Measurements from ENCODE around the gene TCF12. TPM values are rescaled to one million over a fixed set of nuclear protein-coding genes. Genes with fewer than 3 reads are reported as not detected.
A peak's percentile ranks its signal among the peaks of the same experiment; 100 is the strongest.

Gene TCF12
- total RNA-seq, 2 experiments from 2014 or later, result 63.4 to 70.7 TPM

DNA sequence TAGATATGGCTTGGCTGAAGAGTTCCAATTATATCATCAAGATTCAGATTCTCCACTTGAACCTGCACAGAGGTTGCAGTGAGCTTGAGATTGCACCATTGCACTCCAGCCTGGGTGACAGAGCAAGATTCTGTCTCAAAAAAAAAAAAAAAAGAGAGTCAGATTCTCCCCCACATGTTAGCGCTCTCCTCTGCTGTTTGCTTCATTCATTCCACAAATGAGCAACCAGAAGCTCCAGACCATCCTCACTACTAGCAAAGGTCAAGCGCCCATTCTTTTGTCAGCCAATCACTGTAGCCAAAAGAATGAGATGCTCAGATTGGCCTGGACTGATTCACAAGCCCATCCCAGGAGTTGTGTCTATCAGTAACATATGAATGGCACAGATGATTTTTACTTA lies 28.4 kb upstream of the TCF12 start:
- Mint-ChIP-seq H3K36me3 (ENCODE audit: low read depth) (no peaks in the 10 kb centered on the region), H3K27ac (no peak overlapping the region), H3K27me3 (ENCODE audit: low read depth) (no peaks in the 10 kb centered on the region), H3K4me3 (no peak overlapping the region), H3K4me1 (ENCODE audit: low read depth) (peaks cover 20% of the 10 kb centered on the region), H3K9me3 (ENCODE audit: insufficient read depth) (no peaks in the 10 kb centered on the region)
- no peak for ATAC-seq
- no peak for DNase-seq
- ChIA-PET POLR2A (no interaction called here), CTCF (no interaction called here)

DNA sequence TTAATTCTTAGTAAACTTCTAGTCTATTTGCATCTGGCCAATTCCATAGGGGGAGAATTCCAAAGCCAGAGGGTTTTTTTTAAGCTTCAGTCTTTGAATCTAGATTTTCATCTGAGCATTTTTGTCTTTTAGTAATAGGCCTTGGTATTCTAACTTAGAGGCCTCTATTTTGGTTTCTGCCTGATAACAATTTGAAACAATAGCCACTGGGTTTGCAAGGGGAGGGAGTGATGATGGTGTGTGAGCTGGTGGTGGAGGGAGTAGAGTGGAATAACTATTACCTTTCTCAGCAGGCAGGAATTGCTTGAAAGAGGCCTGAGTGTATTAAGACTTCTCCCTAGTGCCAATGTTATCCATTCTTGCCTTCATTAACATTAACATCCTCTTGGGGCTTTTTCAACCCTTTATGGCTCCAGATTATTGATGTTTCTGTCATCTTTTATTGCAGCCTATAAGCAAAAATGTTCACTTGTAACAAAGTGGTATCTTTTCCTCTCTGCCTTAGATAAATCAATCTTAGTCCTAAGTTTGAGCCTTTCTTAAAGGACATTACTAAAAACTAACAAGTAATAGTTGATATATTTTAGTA lies 26.5 kb upstream of the TCF12 start:
- H3K27ac Mint-ChIP-seq, result no peak overlapping the region
- H3K4me3 Mint-ChIP-seq, result no peak overlapping the region
- H3K4me1 Mint-ChIP-seq (ENCODE audit: low read depth), result peaks cover 12% of the 10 kb centered on the region
- no peaks in the 10 kb centered on the region for H3K9me3 Mint-ChIP-seq (ENCODE audit: insufficient read depth)
- DNase-seq (no peak), ATAC-seq (no peak)
- no peaks in the 10 kb centered on the region for H3K27me3 Mint-ChIP-seq (ENCODE audit: low read depth)
- CTCF ChIA-PET, result interaction anchor here (1.3 kb wide), 1 partner anchor 26 kb away, joined by 3 read pairs; the partner anchor contains the start of gene TCF12
- POLR2A ChIA-PET, result interaction anchor here (0.5 kb wide), 1 partner anchor 363 kb away, joined by 3 read pairs; no protein-coding TSS in a partner anchor
- H3K36me3 Mint-ChIP-seq (ENCODE audit: low read depth), result no peaks in the 10 kb centered on the region

DNA sequence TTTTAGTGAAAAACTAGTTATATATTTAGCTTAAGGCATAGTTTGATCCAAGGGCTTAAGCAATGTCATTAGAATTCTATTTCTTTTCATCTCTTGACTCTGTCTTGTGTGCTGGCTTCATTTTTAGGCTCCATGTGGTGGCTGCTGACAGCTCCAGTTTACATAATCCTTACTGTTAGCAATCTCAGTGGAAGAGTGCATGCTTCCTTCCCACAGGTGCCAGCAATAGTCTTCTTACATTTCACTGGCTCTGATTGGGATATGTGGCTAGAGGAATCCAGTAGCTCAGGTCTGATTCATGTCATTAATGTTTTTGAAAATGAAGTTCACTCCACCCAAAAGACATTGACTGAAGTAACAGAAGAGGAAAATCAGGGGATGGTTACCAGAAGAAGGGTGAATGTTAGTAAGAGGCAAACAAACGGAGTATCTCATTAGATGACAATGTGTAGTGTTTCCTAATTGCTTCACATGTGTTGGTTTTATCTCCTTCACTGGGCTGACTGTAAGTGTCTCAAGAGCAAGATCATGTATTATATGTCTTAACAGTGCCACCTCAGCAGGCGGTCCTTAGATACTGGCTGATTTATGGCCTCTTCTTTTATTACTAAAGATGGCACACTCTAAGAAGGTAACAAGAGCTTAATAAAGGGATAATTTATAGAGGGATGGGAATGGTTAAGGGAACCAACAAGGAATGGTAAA lies 25.6 kb upstream of the TCF12 start:
- ChIA-PET POLR2A (interaction anchor here (0.5 kb wide), 1 partner anchor 362 kb away, joined by 3 read pairs; no protein-coding TSS in a partner anchor), CTCF (interaction anchor here (1.3 kb wide), 1 partner anchor 25 kb away, joined by 3 read pairs; the partner anchor contains the start of gene TCF12)
- Mint-ChIP-seq H3K9me3 (ENCODE audit: insufficient read depth) (no peaks in the 10 kb centered on the region), H3K27ac (no peak overlapping the region), H3K36me3 (ENCODE audit: low read depth) (no peaks in the 10 kb centered on the region), H3K27me3 (ENCODE audit: low read depth) (no peaks in the 10 kb centered on the region), H3K4me3 (no peak overlapping the region), H3K4me1 (ENCODE audit: low read depth) (peaks cover 9% of the 10 kb centered on the region)
- DNase-seq, result no peak
- ATAC-seq, result no peak

DNA sequence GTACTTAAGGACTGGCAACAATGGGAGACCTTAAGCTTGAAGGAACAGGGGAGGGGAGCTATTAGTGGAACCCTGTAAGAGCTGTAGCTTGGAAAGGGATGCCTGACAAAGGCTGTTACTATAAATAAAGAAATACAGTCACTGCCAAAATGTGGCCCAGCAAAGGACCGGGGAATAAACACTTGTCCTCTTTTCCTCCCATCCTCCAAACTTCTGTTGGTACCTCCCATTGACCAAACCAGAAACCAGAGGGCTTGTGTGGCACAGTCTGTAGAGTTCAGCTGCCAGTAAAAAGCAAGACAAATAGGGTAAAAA lies 25.1 kb upstream of the TCF12 start:
- Mint-ChIP-seq H3K27ac (no peak overlapping the region), H3K27me3 (ENCODE audit: low read depth) (no peaks in the 10 kb centered on the region), H3K36me3 (ENCODE audit: low read depth) (no peaks in the 10 kb centered on the region), H3K9me3 (ENCODE audit: insufficient read depth) (no peaks in the 10 kb centered on the region), H3K4me3 (no peak overlapping the region), H3K4me1 (ENCODE audit: low read depth) (peaks cover 5% of the 10 kb centered on the region)
- no peak for DNase-seq
- ATAC-seq, result no peak
- CTCF ChIA-PET, result interaction anchor here (1.3 kb wide), 1 partner anchor 25 kb away, joined by 3 read pairs; the partner anchor contains the start of gene TCF12
- POLR2A ChIA-PET, result no interaction called here

DNA sequence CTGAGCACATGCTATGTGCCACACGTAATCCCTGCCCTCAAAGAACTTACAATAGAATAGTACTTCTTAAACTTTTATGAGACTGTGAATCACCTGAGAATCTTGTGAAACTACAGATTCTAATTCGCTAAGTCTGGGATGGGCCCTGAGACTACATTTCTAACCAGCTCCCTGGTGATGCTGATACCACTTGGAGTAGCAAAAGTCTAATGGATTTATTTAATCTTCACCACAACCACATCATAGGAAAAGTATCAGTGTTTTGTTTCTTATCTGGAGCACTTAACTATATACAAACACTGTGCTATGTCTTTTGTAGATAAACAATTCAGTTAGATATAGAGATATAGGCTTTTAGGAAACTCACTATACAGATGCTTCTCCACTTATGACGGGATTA lies 23.8 kb upstream of the TCF12 start:
- no peak for DNase-seq

DNA sequence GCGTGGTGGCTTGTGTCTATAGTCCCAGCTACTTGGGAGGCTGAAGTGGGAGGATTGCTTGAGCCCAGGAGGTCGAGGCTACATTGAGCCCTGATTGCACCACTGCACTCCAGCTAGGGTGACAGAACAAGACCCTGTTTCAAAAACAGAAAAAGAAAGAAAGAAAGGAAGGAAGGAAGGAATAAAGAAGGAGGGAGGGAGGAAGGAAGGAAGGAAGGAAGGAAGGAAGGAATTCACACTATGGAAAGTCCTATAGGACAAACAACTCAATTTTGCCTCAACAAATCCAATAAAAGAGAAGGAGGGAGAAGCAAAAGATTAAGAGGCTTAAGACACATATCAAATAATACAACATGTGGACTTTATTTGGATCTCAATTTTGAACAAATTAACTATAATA lies 16.5 kb upstream of the TCF12 start:
- ATAC-seq (no peak), DNase-seq (no peak)
- ChIA-PET CTCF (no interaction called here), POLR2A (no interaction called here)
- Mint-ChIP-seq H3K9me3 (ENCODE audit: insufficient read depth) (no peaks in the 10 kb centered on the region), H3K36me3 (ENCODE audit: low read depth) (no peaks in the 10 kb centered on the region), H3K27me3 (ENCODE audit: low read depth) (no peaks in the 10 kb centered on the region), H3K4me3 (no peak overlapping the region), H3K27ac (no peak overlapping the region), H3K4me1 (ENCODE audit: low read depth) (peaks cover 3% of the 10 kb centered on the region)

More for the DNA sequence above, 23.8 kb upstream of the TCF12 start:
- ChIA-PET CTCF (no interaction called here), POLR2A (no interaction called here)
- H3K4me3 Mint-ChIP-seq, result no peak overlapping the region
- H3K4me1 Mint-ChIP-seq (ENCODE audit: low read depth), result no peaks in the 10 kb centered on the region
- H3K27ac Mint-ChIP-seq, result no peak overlapping the region
- ATAC-seq, result no peak
- H3K27me3 Mint-ChIP-seq (ENCODE audit: low read depth), result no peaks in the 10 kb centered on the region
- H3K9me3 Mint-ChIP-seq (ENCODE audit: insufficient read depth), result no peaks in the 10 kb centered on the region
- no peaks in the 10 kb centered on the region for H3K36me3 Mint-ChIP-seq (ENCODE audit: low read depth)

DNA sequence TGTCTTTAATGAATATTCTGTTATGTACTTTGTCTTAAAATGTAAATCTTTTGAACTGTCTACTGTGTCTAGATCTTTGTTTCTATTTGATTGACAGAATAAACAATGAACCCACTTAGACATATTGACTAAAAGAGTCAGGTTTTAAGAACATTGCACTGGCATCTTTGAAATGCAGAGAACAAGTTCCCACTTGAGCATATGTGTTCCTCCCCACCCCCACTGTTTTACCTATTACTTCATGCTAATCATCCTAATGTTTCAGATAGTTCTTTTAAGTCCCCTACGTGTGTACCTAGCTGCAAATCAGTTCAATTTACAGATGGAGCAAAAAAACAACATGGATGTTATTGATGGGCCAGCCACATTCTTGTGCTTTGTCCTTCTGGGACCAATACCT lies 11.7 kb upstream of the TCF12 start:
- no peak for ATAC-seq
- Mint-ChIP-seq H3K27me3 (ENCODE audit: low read depth) (no peaks in the 10 kb centered on the region), H3K4me3 (no peak overlapping the region), H3K9me3 (ENCODE audit: insufficient read depth) (no peaks in the 10 kb centered on the region), H3K4me1 (ENCODE audit: low read depth) (peaks cover 9% of the 10 kb centered on the region), H3K27ac (no peak overlapping the region), H3K36me3 (ENCODE audit: low read depth) (no peaks in the 10 kb centered on the region)
- ChIA-PET CTCF (interaction anchor here (2.9 kb wide), 1 partner anchor 11 kb away, joined by 12 read pairs; the partner anchor contains the start of gene TCF12), POLR2A (no interaction called here)
- DNase-seq, result no peak

DNA sequence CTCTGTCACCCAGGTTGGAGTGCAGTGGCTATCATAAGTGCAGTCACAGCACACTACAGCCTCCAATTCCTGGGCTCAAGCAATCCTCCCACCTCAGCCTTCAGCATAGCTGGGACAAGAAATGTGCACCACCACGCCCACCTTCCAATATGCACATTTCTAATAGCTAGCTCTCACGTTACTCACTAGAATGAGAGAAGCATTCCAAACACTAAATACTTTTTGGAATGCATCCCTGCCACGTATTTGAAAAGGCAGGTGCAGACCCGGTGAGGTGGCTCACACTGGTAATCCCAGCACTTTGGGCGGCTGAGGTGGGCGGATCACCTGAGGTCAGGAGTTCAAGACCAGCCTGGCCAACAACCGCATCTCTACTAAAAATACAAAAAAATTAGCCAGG lies 7.6 kb upstream of the TCF12 start:
- no peak overlapping the region for H3K27ac Mint-ChIP-seq
- CTCF ChIA-PET, result interaction anchor here (0.6 to 1.2 kb wide), 2 partner anchors 18 to 234 kb away, joined by 3 read pairs; no protein-coding TSS in a partner anchor
- H3K4me1 Mint-ChIP-seq (ENCODE audit: low read depth), result peaks cover 9% of the 10 kb centered on the region
- no peak for DNase-seq
- H3K27me3 Mint-ChIP-seq (ENCODE audit: low read depth), result no peaks in the 10 kb centered on the region
- ATAC-seq, result no peak
- POLR2A ChIA-PET, result no interaction called here
- no peak overlapping the region for H3K4me3 Mint-ChIP-seq
- peaks cover 2% of the 10 kb centered on the region for H3K36me3 Mint-ChIP-seq (ENCODE audit: low read depth)
- no peaks in the 10 kb centered on the region for H3K9me3 Mint-ChIP-seq (ENCODE audit: insufficient read depth)

DNA sequence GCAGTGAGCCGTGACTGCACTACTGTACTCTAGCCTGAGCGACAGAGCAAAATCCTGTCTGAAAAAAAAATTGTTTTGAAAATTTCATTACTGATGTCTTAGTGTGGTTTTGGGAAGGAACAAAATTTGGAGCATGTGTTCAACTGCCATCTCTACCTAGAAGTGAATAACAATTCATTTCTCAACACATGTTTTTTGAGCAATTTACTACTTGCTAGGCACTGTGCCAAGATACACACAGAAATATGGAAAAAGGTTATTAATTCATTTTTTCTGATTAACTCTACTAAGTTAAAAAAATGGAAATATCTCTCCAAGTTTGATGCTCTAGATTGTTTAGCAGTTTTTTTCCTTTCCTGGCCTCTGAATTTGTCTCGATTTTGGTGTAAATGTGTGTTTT lies 5.2 kb upstream of the TCF12 start:
- Mint-ChIP-seq H3K4me1 (ENCODE audit: low read depth) (peaks cover 17% of the 10 kb centered on the region), H3K27me3 (ENCODE audit: low read depth) (no peaks in the 10 kb centered on the region), H3K27ac (no peak overlapping the region), H3K9me3 (ENCODE audit: insufficient read depth) (no peaks in the 10 kb centered on the region), H3K36me3 (ENCODE audit: low read depth) (peaks cover 8% of the 10 kb centered on the region), H3K4me3 (no peak overlapping the region)
- ChIA-PET CTCF (no interaction called here), POLR2A (no interaction called here)
- DNase-seq (no peak), ATAC-seq (no peak)

DNA sequence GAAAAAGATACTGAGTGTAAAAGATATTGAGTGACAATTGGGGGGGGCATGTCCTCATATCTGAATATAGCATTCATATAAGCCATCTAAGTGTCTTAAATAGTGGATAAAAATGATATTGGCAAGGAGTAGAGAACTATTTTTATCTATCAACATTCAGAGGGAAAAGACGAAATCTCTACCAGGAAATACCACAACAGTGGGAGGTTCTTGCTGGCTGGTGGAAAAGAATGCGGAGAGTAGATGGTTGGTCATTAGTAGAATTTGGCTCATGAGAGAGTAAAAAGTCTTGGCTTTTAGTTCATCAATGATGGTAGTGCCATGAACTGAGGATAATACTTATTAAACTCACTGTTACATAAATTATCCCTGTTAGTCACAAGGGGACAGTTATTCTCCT lies 4.8 kb upstream of the TCF12 start:
- ATAC-seq (no peak), DNase-seq (no peak)
- H3K27me3 Mint-ChIP-seq (ENCODE audit: low read depth), result no peaks in the 10 kb centered on the region
- H3K9me3 Mint-ChIP-seq (ENCODE audit: insufficient read depth), result no peaks in the 10 kb centered on the region
- POLR2A ChIA-PET, result no interaction called here
- peaks cover 8% of the 10 kb centered on the region for H3K36me3 Mint-ChIP-seq (ENCODE audit: low read depth)
- CTCF ChIA-PET, result no interaction called here
- H3K4me1 Mint-ChIP-seq (ENCODE audit: low read depth), result peaks cover 17% of the 10 kb centered on the region
- no peak overlapping the region for H3K27ac Mint-ChIP-seq
- H3K4me3 Mint-ChIP-seq, result no peak overlapping the region

DNA sequence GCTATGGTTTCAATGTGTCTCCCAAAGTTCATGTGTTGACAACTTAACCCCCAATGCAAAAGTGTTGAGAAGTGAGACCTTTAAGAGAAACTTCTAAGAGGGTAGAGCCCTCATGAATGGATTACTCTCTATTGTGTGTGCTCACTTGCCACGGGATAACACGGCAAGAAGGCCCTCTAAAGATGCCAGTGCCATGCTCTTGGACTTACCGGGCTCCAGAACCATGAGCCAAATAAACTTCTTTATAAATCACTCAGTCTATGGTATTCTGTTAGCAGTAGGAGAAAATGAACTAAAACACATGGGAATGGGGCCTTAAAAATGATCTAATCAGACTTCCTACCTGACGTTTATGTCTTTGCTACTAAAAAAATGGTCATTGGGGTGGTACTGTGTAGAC lies 2.6 kb upstream of the TCF12 start:
- no peak for ATAC-seq
- CTCF ChIA-PET, result no interaction called here
- Mint-ChIP-seq H3K27me3 (ENCODE audit: low read depth) (no peaks in the 10 kb centered on the region), H3K4me3 (no peak overlapping the region), H3K9me3 (ENCODE audit: insufficient read depth) (no peaks in the 10 kb centered on the region), H3K36me3 (ENCODE audit: low read depth) (peaks cover 17% of the 10 kb centered on the region), H3K27ac (no peak overlapping the region), H3K4me1 (ENCODE audit: low read depth) (peaks cover 29% of the 10 kb centered on the region)
- DNase-seq, result no peak
- POLR2A ChIA-PET, result no interaction called here

DNA sequence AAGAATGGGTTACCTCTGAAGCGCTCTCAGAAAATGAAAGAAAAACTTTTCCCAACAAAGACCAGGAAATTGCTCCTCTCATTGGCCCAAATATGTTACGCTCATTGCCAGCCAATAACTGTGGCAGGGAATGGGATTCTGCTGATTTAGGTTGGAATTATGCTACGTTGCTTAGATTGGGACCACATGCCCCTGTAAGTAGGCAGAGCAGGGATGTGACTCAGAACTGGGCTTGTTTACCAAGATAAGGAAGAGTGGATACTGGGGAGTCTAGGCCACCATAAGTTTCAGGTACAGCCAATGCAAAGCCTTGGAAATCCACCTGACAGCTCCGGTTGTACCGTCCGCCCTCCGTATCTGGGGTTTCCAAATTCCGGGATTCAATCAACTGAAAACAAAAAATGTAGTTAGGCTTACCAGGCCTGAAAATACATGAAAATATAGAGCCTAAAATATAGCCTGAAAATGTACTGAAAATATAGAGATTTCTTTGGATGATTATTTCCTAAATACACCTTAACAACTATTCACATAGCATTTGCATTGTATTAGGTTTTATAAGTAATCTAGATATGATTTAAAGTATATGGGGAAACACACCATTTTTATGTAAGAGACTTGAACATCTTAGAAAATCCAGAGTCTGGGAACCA lies 1.5 kb upstream of the TCF12 start:
- ChIA-PET CTCF (interaction anchor here (1.0 to 2.5 kb wide), 3 partner anchors 9 to 390 kb away, joined by 3 to 12 read pairs (median 12); no protein-coding TSS in a partner anchor), POLR2A (no interaction called here)
- peaks cover 30% of the 10 kb centered on the region for H3K4me1 Mint-ChIP-seq (ENCODE audit: low read depth)
- peaks cover 18% of the 10 kb centered on the region for H3K36me3 Mint-ChIP-seq (ENCODE audit: low read depth)
- DNase-seq, result no peak
- H3K27ac Mint-ChIP-seq, result no peak overlapping the region
- H3K4me3 Mint-ChIP-seq, result peak overlapping the region; percentile 80
- H3K27me3 Mint-ChIP-seq (ENCODE audit: low read depth), result no peaks in the 10 kb centered on the region
- no peak for ATAC-seq
- H3K9me3 Mint-ChIP-seq (ENCODE audit: insufficient read depth), result no peaks in the 10 kb centered on the region

All from activated CD8-positive, alpha-beta T cell treated with anti-CD3 and anti-CD28 coated beads, Interleukin-2, amount 10 ng/mL, durations not matched to agents 7 days and 5 days (primary cell).